ENCODE data around the gene SPECC1.
A peak's percentile ranks its signal among the peaks of the same experiment; 100 is the strongest.
"Not testable (repeated sequence)": the region's sequence is repeated elsewhere in the genome, so short reads cannot be mapped to it uniquely, and the experiment has no call there.

The SPECC1 gene

DNA sequence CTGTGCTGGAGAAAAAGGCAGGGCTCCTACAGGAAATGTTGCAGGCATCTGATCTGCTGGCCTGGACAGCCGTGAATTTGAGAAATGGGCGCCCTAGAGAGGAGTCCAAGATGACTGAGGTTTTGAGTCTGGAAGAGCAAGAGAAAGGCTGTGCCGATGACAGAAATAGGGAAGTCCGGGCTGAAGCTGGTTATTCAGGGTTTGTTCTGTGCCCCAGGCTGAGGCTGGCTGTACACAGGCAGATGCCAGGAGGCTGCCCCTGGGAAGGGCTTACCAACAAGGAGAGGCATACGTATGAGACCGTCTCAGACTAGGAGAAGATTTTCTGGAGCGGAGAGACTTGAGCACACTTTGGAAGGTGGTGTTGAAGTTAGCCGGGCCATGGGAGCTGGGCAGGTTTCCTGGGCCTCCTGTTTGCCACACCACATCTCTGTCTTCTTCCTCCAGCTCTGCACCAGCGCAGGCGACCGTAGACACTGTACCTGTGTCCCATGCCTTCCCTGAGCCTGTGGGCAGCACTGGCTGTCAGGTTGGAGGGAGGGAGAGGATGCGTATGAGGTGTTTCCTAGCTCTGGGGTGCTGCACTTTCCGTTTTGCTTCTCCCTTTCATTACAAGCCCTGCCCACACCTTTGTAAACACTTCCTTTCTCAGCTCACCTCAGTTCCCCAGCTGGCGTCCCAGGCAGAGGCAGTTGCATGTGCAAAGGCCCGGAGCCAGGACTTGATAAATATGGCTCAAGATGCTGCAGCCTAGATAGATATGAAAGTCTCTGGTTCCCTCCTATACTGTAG, 80.8 kb downstream of the SPECC1 start:
- no peak for DNase-seq (ENCODE audit: insufficient read length, low spot score)
- no peak for FAIRE-seq

GRCh38 chr17:20091174-20092029, 82.2 kb downstream of the SPECC1 start:
- DNase-seq (ENCODE audit: insufficient read length, low spot score) (no peak), FAIRE-seq (no peak)

DNA sequence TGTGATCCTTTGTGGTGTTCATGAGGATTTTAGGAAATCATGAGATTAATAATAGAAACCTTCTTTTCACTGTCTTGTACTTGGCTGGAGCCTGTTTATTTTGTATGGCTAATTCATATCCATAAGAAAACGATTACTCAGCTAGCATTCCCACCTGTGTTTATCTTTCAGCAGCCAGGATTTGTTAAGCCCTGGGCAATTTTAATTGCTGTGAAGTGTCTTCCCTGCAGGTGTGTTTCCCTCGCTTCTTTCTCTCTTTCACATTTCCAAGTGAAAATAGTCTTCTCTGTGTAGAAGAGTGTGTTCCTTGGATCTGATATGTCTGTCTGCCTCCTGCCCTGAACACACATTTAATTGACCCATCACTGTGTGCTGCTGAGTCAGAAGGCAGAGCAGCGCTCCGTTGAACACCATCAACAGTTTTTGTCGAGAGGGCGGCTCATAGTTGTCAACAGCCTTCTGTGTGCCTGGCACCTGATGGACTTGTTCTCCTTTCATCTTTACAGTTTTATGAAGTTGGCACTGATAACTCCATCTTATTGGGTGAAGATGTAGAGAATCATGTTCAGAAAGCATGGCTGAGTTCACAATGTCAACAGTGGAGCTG, 83.2 kb downstream of the SPECC1 start:
- no peak for FAIRE-seq

GRCh38 chr17:20092973-20093626, 83.9 kb downstream of the SPECC1 start:
- FAIRE-seq = no peak
- no peak for DNase-seq (ENCODE audit: insufficient read length, low spot score)

More for the DNA sequence above, 83.2 kb downstream of the SPECC1 start:
- no peak for DNase-seq (ENCODE audit: insufficient read length, low spot score)

DNA sequence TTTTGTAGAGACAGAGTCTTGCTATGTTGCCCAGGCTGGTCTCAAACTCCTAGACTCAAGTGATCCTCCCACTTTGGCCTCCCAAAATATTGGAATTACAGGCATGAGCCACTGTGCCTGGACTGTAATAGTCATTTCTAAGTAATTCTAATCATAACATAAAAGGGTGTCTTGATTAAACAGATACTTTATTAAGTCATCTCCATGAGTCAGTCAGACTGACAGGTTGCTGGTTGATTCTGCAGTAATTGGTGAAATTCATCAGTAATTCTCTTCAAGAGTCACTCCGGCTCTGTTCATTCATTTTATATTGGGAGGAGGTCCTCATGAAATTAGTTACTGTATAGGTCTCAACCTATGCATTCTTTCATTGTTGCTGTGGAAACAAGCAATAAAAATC, 85.6 kb downstream of the SPECC1 start:
- DNase-seq (ENCODE audit: insufficient read length, low spot score) = no peak
- FAIRE-seq = no peak

- FAIRE-seq (no peak), DNase-seq (ENCODE audit: insufficient read length, low spot score) (no peak)
Observed at GRCh38 chr17:20095336-20096080, 86.3 kb downstream of the SPECC1 start.

GRCh38 chr17:20096430-20096829, 87.3 kb downstream of the SPECC1 start:
- DNase-seq (ENCODE audit: insufficient read length, low spot score) (no peak), FAIRE-seq (no peak)

- FAIRE-seq = no peak
- DNase-seq (ENCODE audit: insufficient read length, low spot score) = no peak
Observed at GRCh38 chr17:20097330-20097729, 88.2 kb downstream of the SPECC1 start.

GRCh38 chr17:20098314-20098713, 89.2 kb downstream of the SPECC1 start:
- DNase-seq (ENCODE audit: insufficient read length, low spot score) = no peak
- no peak for FAIRE-seq

DNA sequence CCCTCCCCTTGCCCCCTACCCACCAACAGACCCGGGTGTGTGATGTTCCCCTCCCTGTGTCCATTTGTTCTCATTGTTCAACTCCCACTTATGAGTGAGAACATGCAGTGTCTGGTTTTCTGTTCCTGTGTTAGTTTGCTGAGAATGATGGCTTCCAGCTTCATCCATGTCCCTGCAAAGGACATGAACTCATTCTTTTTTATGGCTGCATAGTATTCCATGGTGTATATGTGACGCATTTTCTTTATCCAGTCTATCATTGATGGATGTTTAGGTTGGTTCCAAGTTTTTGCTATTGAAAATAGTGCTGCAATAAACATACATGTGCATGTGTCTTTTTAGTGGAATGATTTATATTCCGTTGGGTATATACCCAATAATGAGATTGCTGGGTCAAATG, 91.6 kb downstream of the SPECC1 start:
- not testable (repeated sequence) for FAIRE-seq; DNase-seq (ENCODE audit: insufficient read length, low spot score)

- no peak for DNase-seq (ENCODE audit: insufficient read length, low spot score)
- no peak for FAIRE-seq
Observed at GRCh38 chr17:20103454-20104446, 94.6 kb downstream of the SPECC1 start.

DNA sequence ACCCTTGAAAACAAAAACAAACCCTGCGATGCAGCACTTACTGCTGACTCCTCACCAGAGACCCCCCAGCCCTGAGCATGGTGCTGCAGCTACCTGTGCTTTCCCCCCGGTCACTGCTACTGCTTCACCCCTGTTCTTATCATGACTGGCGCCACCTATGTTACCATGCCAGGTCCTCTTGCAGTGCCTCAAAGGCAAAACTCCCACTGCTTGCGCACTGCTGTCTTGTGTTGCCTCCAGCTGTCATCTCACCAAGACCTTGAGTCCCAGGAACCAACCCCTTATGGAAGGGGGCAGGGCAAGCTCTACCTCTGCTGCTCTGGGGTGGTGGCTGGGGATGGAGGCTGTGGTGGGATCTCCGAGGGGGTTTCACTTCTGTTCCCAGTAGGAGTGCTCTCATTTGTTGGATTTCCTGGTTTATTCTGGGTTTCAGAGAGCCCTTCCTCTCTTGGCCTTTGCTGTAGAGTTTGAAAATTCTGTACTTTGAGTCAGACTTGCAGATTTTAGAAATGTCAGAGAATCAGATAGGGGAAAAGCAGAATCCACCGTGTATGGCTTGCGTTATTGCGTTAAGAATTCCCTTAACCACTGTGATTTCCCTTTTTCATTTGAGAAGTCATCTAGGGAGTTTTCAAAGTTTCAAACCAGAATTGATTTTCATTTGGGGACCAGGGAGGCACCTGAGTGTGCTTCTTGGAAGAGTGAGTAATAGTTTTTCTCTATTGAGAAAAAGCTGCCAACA, 96.6 kb downstream of the SPECC1 start:
- no peak for FAIRE-seq
- no peak for DNase-seq (ENCODE audit: insufficient read length, low spot score)

DNA sequence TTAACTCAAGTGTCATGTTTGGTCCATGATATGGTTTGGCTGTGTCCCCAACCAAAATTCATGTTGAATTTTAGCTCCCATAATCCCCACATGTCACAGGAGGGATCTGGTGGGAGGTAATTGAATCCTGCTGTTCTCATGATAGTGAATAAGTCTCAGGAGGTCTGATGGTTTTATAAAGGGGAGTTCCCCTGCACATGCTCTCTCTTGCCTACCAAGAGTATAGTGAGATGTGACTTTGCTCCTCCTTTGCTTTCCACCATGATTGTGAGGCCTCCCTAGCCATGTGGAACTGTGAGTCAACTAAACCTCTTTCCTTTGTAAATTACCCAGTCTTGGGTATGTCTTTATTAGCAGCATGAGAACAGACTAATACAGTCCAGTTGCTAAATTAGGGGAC, 97.3 kb downstream of the SPECC1 start:
- not testable (repeated sequence) for DNase-seq (ENCODE audit: insufficient read length, low spot score); FAIRE-seq

DNA sequence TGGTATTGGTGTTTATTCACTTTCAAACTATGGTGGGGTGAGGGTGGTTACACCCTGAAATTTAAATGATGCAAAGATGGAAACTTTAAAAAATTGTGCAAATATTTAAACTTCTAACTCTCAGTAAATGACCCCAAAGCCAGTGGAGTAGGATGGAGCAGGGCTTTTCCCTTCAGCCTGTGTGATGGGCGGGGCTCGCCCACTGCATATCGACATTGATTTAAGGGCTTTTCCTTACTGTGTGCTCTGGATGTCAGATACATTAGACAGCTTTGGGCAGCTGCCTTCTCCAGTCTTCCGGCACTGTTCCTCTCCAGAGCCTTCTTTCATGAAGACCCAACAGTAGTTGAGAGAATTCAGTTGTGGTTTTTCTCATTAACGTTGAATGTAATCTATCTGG, 99.9 kb downstream of the SPECC1 start:
- FAIRE-seq (no peak), DNase-seq (ENCODE audit: insufficient read length, low spot score) (no peak)

DNA sequence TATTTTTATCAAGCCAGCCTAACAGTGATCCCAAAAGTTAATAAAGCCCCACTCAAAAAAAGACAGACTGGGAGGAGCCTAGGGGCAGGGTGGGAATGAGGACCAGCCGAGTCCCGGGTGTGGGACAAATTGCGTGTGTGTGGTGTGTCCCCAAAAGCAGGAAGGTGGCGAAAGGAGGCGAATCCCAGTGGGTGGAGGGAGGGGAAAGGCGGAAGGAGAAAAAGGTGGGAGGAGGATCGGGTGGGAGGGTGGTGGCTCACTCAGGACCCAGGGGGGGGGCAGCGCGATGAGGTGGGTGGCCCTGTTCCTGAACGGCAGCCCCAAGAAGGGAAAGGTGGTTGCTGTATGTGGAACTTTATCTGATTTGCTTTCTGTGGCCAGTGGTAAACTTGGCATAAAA, 102.4 kb downstream of the SPECC1 start:
- no peak for FAIRE-seq
- DNase-seq (ENCODE audit: insufficient read length, low spot score) = no peak

DNA sequence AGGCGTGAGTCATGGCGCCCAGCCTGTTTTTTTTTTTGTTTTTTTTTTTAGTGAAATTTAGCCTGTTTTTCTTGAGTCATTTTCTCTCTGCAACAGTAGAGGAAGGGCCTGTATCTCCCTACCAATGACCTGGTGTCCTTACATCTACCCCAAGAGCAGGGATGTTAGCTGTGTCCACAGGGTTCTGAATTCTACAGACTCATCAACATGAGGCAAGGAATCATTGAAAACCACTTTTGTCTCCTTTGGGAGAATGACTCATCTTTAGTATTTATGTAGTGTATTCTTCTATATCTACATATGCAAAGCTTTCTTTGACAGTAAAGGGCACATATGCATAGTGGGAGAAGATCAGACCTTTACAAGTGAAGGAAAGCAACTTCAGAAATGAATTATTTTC, 105.3 kb downstream of the SPECC1 start:
- FAIRE-seq = no peak
- no peak for DNase-seq (ENCODE audit: insufficient read length, low spot score)

DNA sequence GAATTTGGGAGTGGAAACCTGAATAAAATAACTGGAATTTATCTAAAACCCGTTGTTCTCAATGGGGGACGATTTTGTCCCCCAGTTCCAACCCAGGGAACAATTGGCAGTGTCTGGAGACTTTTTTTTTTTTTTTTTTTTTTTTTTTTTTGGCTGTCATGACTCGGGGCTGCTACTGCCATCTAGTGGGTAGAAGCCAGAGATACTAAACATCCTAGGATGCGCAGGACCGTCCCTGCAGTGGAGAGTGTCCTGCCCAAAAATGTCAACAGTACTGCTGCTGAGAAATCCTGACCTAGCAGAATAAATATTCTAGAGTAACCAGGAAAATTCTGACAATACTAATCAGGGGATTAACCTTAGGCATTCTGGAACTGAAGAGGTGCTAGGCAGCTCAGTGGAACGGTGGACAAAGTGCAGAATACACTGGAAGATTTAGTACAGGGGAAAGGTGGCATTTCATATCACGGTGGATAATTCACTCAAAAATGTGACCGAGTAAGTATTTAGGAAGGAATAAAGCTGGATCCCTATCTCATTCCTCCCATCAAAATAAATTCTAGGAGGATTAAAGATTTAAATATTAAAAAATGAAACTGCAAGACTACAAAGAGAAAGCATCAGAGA, 107.6 kb downstream of the SPECC1 start:
- DNase-seq (ENCODE audit: insufficient read length, low spot score) (peak; percentile 26), FAIRE-seq (peak; percentile 53)

DNA sequence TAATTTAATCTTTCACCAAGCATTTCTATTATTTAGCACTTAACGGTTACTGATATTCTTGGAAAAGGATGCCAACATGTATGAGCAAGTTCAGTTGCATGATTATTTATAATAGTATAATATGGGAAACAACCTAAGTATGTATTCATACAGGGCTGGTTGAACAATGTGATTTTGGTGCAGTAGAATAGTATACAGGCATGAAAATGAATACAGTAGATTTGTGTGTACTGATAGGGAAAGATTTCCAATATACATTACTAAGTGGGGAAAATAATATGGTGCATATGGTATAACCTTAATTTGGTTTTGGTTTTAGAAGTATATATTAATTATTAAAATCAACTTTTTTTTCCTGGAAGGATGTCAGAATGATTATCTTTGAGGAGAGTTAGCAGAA, 109.1 kb downstream of the SPECC1 start:
- FAIRE-seq = no peak
- DNase-seq (ENCODE audit: insufficient read length, low spot score) = no peak

Measured in GM19239 (cell line).